ENCODE data around the gene IFRD2. TPM values are rescaled to one million over a fixed set of nuclear protein-coding genes. Genes with fewer than 3 reads are reported as not detected.

Gene IFRD2
- total and polyA plus RNA-seq, 2 of the 13 experiments (the other 11 are each of a cell fraction or from before 2014, with no cell fraction given), result 32.8 to 96.1 TPM

GRCh38 chr3:50321336-50322114, 29.3 kb upstream of the IFRD2 start (continued):
- TF ChIP-seq HIC2 (CRISPR knock-in tag; IDR thresholded peaks at IDR 0.05; ENCODE audit: low read depth) (peak; percentile 67; the same call in 1 of the 2 replicates), HDAC2 (CRISPR knock-in tag; IDR thresholded peaks at IDR 0.05) (peak; percentile 43; the same call in 1 of the 2 replicates), ZNF570 (CRISPR knock-in tag; IDR thresholded peaks at IDR 0.05; ENCODE audit: borderline replicate concordance) (no peak), HIVEP1 (CRISPR knock-in tag; IDR thresholded peaks at IDR 0.05) (peak; percentile 24; the same call in 1 of the 2 replicates), ZNF879 (CRISPR knock-in tag; IDR thresholded peaks at IDR 0.05) (no peak), ZNF414 (CRISPR knock-in tag; IDR thresholded peaks at IDR 0.05) (no peak), SMARCE1 (IDR thresholded peaks at IDR 0.05; ENCODE audit: borderline replicate concordance) (no peak), HOXA5 (CRISPR knock-in tag; IDR thresholded peaks at IDR 0.05) (0 out of 2 replicates have a peak, but pooled peaks have one; percentile 56), ZHX2 (IDR thresholded peaks at IDR 0.05; ENCODE audit: low read depth) (no peak), ZHX2 (CRISPR knock-in tag; IDR thresholded peaks at IDR 0.05; ENCODE audit: borderline replicate concordance) (peak; percentile 14; the same call in 1 of the 2 replicates), ZNF468 (CRISPR knock-in tag; IDR thresholded peaks at IDR 0.05) (no peak), FOXK2 (IDR thresholded peaks at IDR 0.05) (peak; percentile 99), ISX (CRISPR knock-in tag; conservative IDR thresholded peaks at IDR 0.05) (no peak)
- TF ChIP-seq, protein P1, sequence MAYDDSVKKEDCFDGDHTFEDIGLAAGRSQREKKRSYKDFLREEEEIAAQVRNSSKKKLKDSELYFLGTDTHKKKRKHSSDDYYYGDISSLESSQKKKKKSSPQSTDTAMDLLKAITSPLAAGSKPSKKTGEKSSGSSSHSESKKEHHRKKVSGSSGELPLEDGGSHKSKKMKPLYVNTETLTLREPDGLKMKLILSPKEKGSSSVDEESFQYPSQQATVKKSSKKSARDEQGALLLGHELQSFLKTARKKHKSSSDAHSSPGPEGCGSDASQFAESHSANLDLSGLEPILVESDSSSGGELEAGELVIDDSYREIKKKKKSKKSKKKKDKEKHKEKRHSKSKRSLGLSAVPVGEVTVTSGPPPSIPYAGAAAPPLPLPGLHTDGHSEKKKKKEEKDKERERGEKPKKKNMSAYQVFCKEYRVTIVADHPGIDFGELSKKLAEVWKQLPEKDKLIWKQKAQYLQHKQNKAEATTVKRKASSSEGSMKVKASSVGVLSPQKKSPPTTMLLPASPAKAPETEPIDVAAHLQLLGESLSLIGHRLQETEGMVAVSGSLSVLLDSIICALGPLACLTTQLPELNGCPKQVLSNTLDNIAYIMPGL (CRISPR knock-in tag; IDR thresholded peaks at IDR 0.05; ENCODE audit: borderline replicate concordance in 1 of 2, low read depth in 1 of 2), result peak; percentile 37 to 59; a peak in 2 of 4 replicates
- TF ChIP-seq, protein P2, sequence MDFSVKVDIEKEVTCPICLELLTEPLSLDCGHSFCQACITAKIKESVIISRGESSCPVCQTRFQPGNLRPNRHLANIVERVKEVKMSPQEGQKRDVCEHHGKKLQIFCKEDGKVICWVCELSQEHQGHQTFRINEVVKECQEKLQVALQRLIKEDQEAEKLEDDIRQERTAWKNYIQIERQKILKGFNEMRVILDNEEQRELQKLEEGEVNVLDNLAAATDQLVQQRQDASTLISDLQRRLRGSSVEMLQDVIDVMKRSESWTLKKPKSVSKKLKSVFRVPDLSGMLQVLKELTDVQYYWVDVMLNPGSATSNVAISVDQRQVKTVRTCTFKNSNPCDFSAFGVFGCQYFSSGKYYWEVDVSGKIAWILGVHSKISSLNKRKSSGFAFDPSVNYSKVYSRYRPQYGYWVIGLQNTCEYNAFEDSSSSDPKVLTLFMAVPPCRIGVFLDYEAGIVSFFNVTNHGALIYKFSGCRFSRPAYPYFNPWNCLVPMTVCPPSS (IDR thresholded peaks at IDR 0.05), result no peak

Measured in HepG2 (cell line).